ENCODE results near the gene CFAP90. TPM values are rescaled to one million over a fixed set of nuclear protein-coding genes. Genes with fewer than 3 reads are reported as not detected.

The CFAP90 gene
- total RNA-seq, 2 donors from 2014 or later: not detected

GRCh38 chr5:7794311-7794710 lies 56.6 kb downstream of the CFAP90 start:
- H3K9me3 Mint-ChIP-seq: no peaks in the 10 kb centered on the region
- ATAC-seq (replicated peaks): no peak

GRCh38 chr5:7793895-7794294 lies 57.0 kb downstream of the CFAP90 start:
- Mint-ChIP-seq H3K27ac (no peak overlapping the region), H3K27me3 (peaks cover 21% of the 10 kb centered on the region), H3K36me3 (ENCODE audit: low read depth) (no peaks in the 10 kb centered on the region), H3K4me3 (no peak overlapping the region), H3K9me3 (no peaks in the 10 kb centered on the region), H3K4me1 (no peaks in the 10 kb centered on the region)
- ATAC-seq (replicated peaks): no peak

More at GRCh38 chr5:7794311-7794710, 56.6 kb downstream of the CFAP90 start:
- Mint-ChIP-seq H3K4me1 (no peaks in the 10 kb centered on the region), H3K36me3 (ENCODE audit: low read depth) (no peaks in the 10 kb centered on the region), H3K4me3 (no peak overlapping the region), H3K27ac (no peak overlapping the region), H3K27me3 (peaks cover 21% of the 10 kb centered on the region)

- Mint-ChIP-seq H3K36me3 (ENCODE audit: low read depth) (no peaks in the 10 kb centered on the region), H3K4me3 (no peak overlapping the region), H3K27ac (no peak overlapping the region), H3K9me3 (no peaks in the 10 kb centered on the region), H3K4me1 (no peaks in the 10 kb centered on the region), H3K27me3 (peaks cover 26% of the 10 kb centered on the region)
- ATAC-seq (replicated peaks): no peak
These were observed 61.4 kb downstream of the CFAP90 start for GRCh38 chr5:7789567-7789966.

GRCh38 chr5:7787770-7788169 lies 63.2 kb downstream of the CFAP90 start:
- Mint-ChIP-seq H3K27ac (no peak overlapping the region), H3K4me3 (no peak overlapping the region), H3K9me3 (no peaks in the 10 kb centered on the region), H3K36me3 (ENCODE audit: low read depth) (no peaks in the 10 kb centered on the region), H3K4me1 (no peaks in the 10 kb centered on the region), H3K27me3 (peaks cover 35% of the 10 kb centered on the region)
- ATAC-seq (replicated peaks): no peak

- Mint-ChIP-seq H3K27me3 (peaks cover 55% of the 10 kb centered on the region), H3K36me3 (ENCODE audit: low read depth) (no peaks in the 10 kb centered on the region), H3K4me3 (no peak overlapping the region), H3K9me3 (no peaks in the 10 kb centered on the region), H3K27ac (no peak overlapping the region), H3K4me1 (peaks cover 4% of the 10 kb centered on the region)
- no peak for ATAC-seq (replicated peaks)
These were observed 66.1 kb downstream of the CFAP90 start for GRCh38 chr5:7784683-7785380.

- Mint-ChIP-seq H3K27me3 (peaks cover 60% of the 10 kb centered on the region), H3K4me3 (no peak overlapping the region), H3K9me3 (no peaks in the 10 kb centered on the region), H3K36me3 (ENCODE audit: low read depth) (no peaks in the 10 kb centered on the region), H3K4me1 (peaks cover 15% of the 10 kb centered on the region), H3K27ac (no peak overlapping the region)
- ATAC-seq (replicated peaks): no peak
These were observed 69.0 kb downstream of the CFAP90 start for GRCh38 chr5:7781899-7782298.

Other genes with a start within 250 kb of the CFAP90 start
- 10 to 100 TPM in 1 of 2 donors, 1 to 10 TPM in 1; 7.9 to 13.4 TPM for gene FASTKD3, start 17.9 kb upstream of the CFAP90 start, total RNA-seq
- gene MTRR, start 18.0 kb upstream of the CFAP90 start, total RNA-seq: 10 to 100 TPM; 27.5 to 62.6 TPM

All from activated T-helper 17 cell treated with anti-CD3 and anti-CD28 coated beads, Interleukin-2, amount 50 U/mL, for 72 hours (primary cell).